Trophoblast cell (in vitro differentiated cells and primary cell): ENCODE data around the gene ATP6V1E1.
A peak's percentile ranks its signal among the peaks of the same experiment; 100 is the strongest.
"Not testable (repeated sequence)": the region's sequence is repeated elsewhere in the genome, so short reads cannot be mapped to it uniquely, and the experiment has no call there.

Experiments
- DNase-seq, 2 donors: peaks; one replicate each; pipeline ENCODE4 v3.0.0-alpha.2; 2016
- H2AFZ ChIP-seq: 2 replicates; pipeline ENCODE4 v1.6.1; 2013; ENCODE audit warnings: low read length, moderate library complexity, mild to moderate bottlenecking; ENCODE audit not compliant: insufficient read depth, poor library complexity
- H2AK5ac ChIP-seq: 2 replicates; pipeline ENCODE4 v1.6.1; 2013; ENCODE audit warnings: mild to moderate bottlenecking, low read length
- H2BK120ac ChIP-seq: 2 replicates; pipeline ENCODE4 v1.6.1; 2013; ENCODE audit warnings: low read length, mild to moderate bottlenecking, moderate library complexity; ENCODE audit not compliant: insufficient read depth, poor library complexity
- H2BK12ac ChIP-seq: 2 replicates; pipeline ENCODE4 v1.6.1; 2013; ENCODE audit warnings: mild to moderate bottlenecking, low read length, moderate library complexity
- H2BK5ac ChIP-seq: 2 replicates; pipeline ENCODE4 v1.6.1; 2013; ENCODE audit warnings: low read length, low read depth, moderate library complexity, mild to moderate bottlenecking; ENCODE audit not compliant: poor library complexity
- H3K14ac ChIP-seq: 2 replicates; pipeline ENCODE4 v1.6.1; 2013; ENCODE audit warnings: mild to moderate bottlenecking, low read length
- H3K18ac ChIP-seq: 2 replicates; pipeline ENCODE4 v1.6.1; 2013; ENCODE audit warnings: mild to moderate bottlenecking, low read length
- H3K23ac ChIP-seq: 2 replicates; pipeline ENCODE4 v1.6.1; 2013; ENCODE audit warnings: low read length
- H3K27ac ChIP-seq: 2 replicates; pipeline ENCODE4 v1.5.1; 2013; ENCODE audit warnings: low read depth, mild to moderate bottlenecking, inconsistent platforms, low read length, moderate library complexity
- H3K27me3 ChIP-seq: 2 replicates; pipeline ENCODE4 v1.6.1; 2013; ENCODE audit warnings: inconsistent platforms, mild to moderate bottlenecking, low read length, moderate library complexity; ENCODE audit not compliant: insufficient read depth
- H3K36me3 ChIP-seq, 2 experiments: 1 replicate in 1 of 2; 2 replicates in 1 of 2; pipeline ENCODE4 v1.6.1; 2013; ENCODE audit warnings: low read length in 2 of 2, mild to moderate bottlenecking in 2 of 2, moderate library complexity in 1 of 2; ENCODE audit not compliant: insufficient read depth in 2 of 2, control insufficient read depth in 1 of 2
- H3K4ac ChIP-seq: 2 replicates; pipeline ENCODE4 v1.6.1; 2013; ENCODE audit warnings: low read depth, mild to moderate bottlenecking, low read length, moderate library complexity
- H3K4me1 ChIP-seq, 2 experiments: 1 replicate in 1 of 2; 2 replicates in 1 of 2; pipeline ENCODE4 v1.6.1; 2013; ENCODE audit warnings: low read length in 2 of 2, mild to moderate bottlenecking in 2 of 2, moderate library complexity in 1 of 2; ENCODE audit not compliant: insufficient read depth in 2 of 2, control insufficient read depth in 1 of 2
- H3K4me2 ChIP-seq: 2 replicates; pipeline ENCODE4 v1.6.1; 2013; ENCODE audit warnings: inconsistent platforms, mild to moderate bottlenecking, low read length, moderate library complexity
- H3K4me3 ChIP-seq: 2 replicates; pipeline ENCODE4 v1.5.1; 2013; ENCODE audit warnings: mild to moderate bottlenecking, low read depth, low read length, inconsistent platforms
- H3K79me1 ChIP-seq: one replicate; pipeline ENCODE4 v1.6.1; 2013; ENCODE audit warnings: low read length
- H3K79me2 ChIP-seq: 2 replicates; pipeline ENCODE4 v1.6.1; 2013; ENCODE audit warnings: low read length, mild to moderate bottlenecking; ENCODE audit not compliant: control insufficient read depth, insufficient read depth, poor library complexity
- H3K9ac ChIP-seq: 2 replicates; pipeline ENCODE4 v1.6.1; 2013; ENCODE audit warnings: mild to moderate bottlenecking, low read length
- H3K9me3 ChIP-seq: 2 replicates; pipeline ENCODE4 v1.6.1; 2013; ENCODE audit warnings: low read depth, mild to moderate bottlenecking, control low read depth, inconsistent platforms, low read length; ENCODE audit not compliant: insufficient read depth
- H4K12ac ChIP-seq: 2 replicates; pipeline ENCODE4 v1.6.1; 2013; ENCODE audit warnings: low read depth, mild to moderate bottlenecking, low read length, moderate library complexity
- H4K8ac ChIP-seq: 2 replicates; pipeline ENCODE4 v1.6.1; 2013; ENCODE audit warnings: low read depth, mild to moderate bottlenecking, low read length, moderate library complexity
- H4K91ac ChIP-seq: one replicate; pipeline ENCODE4 v1.6.1; 2013; ENCODE audit warnings: low read depth, mild to moderate bottlenecking, low read length, moderate library complexity
- WGBS: extraction: QIAGEN DNeasy Blood & Tissue Kit; methylation state at CpG from one replicate; pipeline ENCODE4 v1.1.7; 2013; ENCODE audit warnings: missing lambda C conversion rate; ENCODE audit not compliant: insufficient read length, insufficient coverage; ENCODE audit errors: extremely low coverage; 5-methylcytosine and 5-hydroxymethylcytosine counted together

Gene ATP6V1E1

DNA sequence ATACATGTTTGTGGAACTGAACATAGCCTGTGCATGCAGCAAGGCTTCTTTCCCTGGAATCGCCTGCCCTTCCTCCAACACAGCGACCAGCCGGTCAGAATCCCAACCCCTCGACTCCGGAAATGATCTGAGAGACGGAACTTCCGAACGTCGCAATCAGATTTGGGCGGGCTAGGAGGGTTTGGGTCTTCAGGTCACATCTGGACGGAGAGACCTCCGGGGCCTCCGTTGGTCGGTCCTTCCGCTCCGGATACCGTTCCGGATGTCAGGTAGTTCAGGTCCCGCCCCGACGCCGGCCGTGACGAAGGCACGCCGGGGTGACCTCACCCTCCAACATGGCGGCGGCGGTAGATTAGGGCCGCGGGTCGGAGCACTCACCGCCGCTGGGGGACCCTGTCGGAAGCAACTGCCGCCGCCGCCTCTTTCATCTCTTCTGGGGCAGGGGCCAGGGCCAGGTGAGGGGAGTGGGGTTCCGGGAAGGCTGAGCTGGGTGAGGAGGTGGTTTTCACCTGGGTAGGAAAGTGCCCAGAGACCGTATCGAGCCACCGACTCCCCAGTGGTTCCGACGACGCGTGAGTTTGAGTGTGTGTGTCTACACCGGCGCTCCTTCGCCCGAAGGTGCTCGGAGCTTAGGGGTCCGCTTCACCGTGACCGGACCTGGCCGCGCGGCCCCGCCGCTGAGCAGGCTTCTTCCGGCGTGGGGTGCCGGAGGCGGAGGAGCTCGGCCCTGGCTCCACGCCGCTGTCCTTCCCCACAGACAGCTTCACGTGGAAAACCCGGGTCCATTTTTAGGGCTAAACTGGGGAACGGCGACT is 10.1 kb upstream of the ATP6V1E1 start, which contains the start of gene BCL2L13:
Gene BCL2L13, plus strand, starts transcription at position 326 of the 815 bp plus-strand sequence. CDS start 16,955 bp downstream, outside the sequence.
- Histone ChIP-seq H2BK120ac (peak within 1 kb of the TSS; percentile 92), H3K27ac (peak within 1 kb of the TSS; percentile 95), H4K8ac (peak within 1 kb of the TSS; percentile 96), H2AFZ (peak within 1 kb of the TSS; percentile 81), H3K27me3 (no peaks in the 10 kb centered on the region), H2BK5ac (peak within 1 kb of the TSS; percentile 90), H2BK12ac (no peak within 1 kb of the TSS), H3K9me3 (no peaks in the 10 kb centered on the region), H3K18ac (peak within 1 kb of the TSS; percentile 85), H3K14ac (peak within 1 kb of the TSS; percentile 96), H3K4me3 (peak within 1 kb of the TSS; percentile 91), H3K79me2 (peaks cover 12% of the 10 kb centered on the region), H3K4me2 (peak within 1 kb of the TSS; percentile 94), H3K23ac (peak within 1 kb of the TSS; percentile 54), H3K79me1 (peaks cover 22% of the 10 kb centered on the region), H4K12ac (peak within 1 kb of the TSS; percentile 93), H4K91ac (peak within 1 kb of the TSS; percentile 90), H3K9ac (peak within 1 kb of the TSS; percentile 99), H2AK5ac (peak within 1 kb of the TSS; percentile 92), H3K4me1 (peaks cover 7 to 14% of the 10 kb centered on the region in 2 experiments), H3K36me3 (peaks cover 0 to 3% of the 10 kb centered on the region in 2 experiments), H3K4ac (peak within 1 kb of the TSS; percentile 91)
- no CpG with 5 or more reads among the region's 70 CpGs for WGBS
- peak; percentile 90 to 91 for DNase-seq

DNA sequence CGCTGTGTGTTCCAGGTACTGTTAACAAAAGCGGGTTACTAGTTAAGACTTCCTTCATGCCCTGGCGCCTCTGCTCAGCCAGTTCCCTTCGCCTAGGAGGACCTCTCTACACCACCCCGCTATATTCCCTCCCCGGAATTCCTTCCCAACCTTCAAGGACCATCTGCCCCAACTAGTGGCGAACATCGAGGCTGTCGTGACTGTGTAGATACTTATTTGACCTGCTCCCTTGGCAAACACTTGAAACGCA is 9.6 kb upstream of the ATP6V1E1 start:
- Histone ChIP-seq H3K9ac (peak overlapping the region; percentile 93), H3K27ac (peak overlapping the region; percentile 95), H3K27me3 (no peaks in the 10 kb centered on the region), H3K36me3 (peaks cover 0 to 3% of the 10 kb centered on the region in 2 experiments), H4K12ac (peak overlapping the region; percentile 12), H4K91ac (peak overlapping the region; percentile 74), H3K4ac (peak overlapping the region; percentile 50), H2BK5ac (peak overlapping the region; percentile 43), H3K79me2 (peaks cover 12% of the 10 kb centered on the region), H2BK120ac (peak overlapping the region; percentile 48), H3K14ac (peak overlapping the region; percentile 38), H3K4me2 (peak overlapping the region; percentile 75), H3K9me3 (no peaks in the 10 kb centered on the region), H3K79me1 (peaks cover 23% of the 10 kb centered on the region), H2BK12ac (no peak overlapping the region), H3K23ac (no peak overlapping the region), H3K4me1 (peaks cover 8 to 15% of the 10 kb centered on the region in 2 experiments), H3K18ac (peak overlapping the region; percentile 11), H3K4me3 (peak overlapping the region; percentile 91), H2AFZ (peak overlapping the region; percentile 68), H2AK5ac (peak overlapping the region; percentile 85), H4K8ac (peak overlapping the region; percentile 75)
- WGBS: no CpG with 5 or more reads among the region's 10 CpGs
- DNase-seq: no peak

DNA sequence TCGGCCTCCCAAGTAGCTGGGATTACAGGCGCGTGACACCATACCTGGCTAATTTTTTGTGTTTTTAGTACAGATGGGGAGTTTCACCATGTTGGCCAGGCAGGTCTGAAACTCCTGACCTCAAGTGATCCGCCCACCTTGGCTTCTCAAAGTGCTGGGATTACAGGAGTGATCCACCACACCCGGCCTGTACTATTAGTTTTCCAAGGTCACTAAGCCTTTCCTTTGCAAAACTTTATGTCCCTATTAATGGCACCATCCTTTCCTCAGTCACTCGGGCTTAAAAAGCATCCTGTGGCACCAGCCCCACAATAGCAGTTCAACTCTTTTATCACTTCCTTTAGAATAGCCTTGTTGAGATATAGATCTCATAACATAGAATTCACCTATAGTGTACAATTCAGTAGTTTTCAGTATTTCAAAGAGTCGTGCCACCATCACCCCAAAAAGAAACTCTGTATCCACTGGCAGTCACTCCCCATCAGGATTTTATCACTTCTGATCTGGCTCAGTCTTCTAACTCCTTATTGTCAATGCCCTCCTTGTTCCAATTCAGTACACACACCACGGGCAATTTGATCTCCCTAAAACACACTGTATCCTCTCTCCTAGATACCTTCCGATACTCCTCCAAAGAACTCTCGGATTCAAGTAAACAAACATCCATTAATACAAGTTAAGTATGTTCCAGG is 9.1 kb upstream of the ATP6V1E1 start:
- Histone ChIP-seq H3K79me1 (peaks cover 23% of the 10 kb centered on the region), H2BK5ac (peak overlapping the region; percentile 43), H3K23ac (no peak overlapping the region), H2BK12ac (peak overlapping the region; percentile 1), H3K4me2 (peak overlapping the region; percentile 75), H4K91ac (peak overlapping the region; percentile 74), H3K27ac (peak overlapping the region; percentile 95), H3K9me3 (no peaks in the 10 kb centered on the region), H3K27me3 (no peaks in the 10 kb centered on the region), H2AFZ (no peak overlapping the region), H3K4me1 (peaks cover 8 to 15% of the 10 kb centered on the region in 2 experiments), H3K4ac (no peak overlapping the region), H3K4me3 (no peak overlapping the region), H2AK5ac (no peak overlapping the region), H2BK120ac (no peak overlapping the region), H3K79me2 (peaks cover 12% of the 10 kb centered on the region), H3K36me3 (peaks cover 0 to 3% of the 10 kb centered on the region in 2 experiments), H3K9ac (peak overlapping the region; percentile 93), H4K12ac (peak overlapping the region; percentile 36), H3K14ac (peak overlapping the region; percentile 53), H3K18ac (peak overlapping the region; percentile 56), H4K8ac (peak overlapping the region; percentile 75)
- no CpG with 5 or more reads among the region's 10 CpGs for WGBS
- DNase-seq: no peak

- not testable (repeated sequence) for H3K4ac ChIP-seq, H3K14ac ChIP-seq, H2BK5ac ChIP-seq, H2AFZ ChIP-seq, H2AK5ac ChIP-seq, H3K18ac ChIP-seq, H3K36me3 ChIP-seq, H3K27me3 ChIP-seq, H3K4me3 ChIP-seq, DNase-seq, H3K9me3 ChIP-seq, H4K91ac ChIP-seq, H3K9ac ChIP-seq, H2BK120ac ChIP-seq, H4K12ac ChIP-seq, H3K27ac ChIP-seq, H3K4me2 ChIP-seq, H2BK12ac ChIP-seq, H3K23ac ChIP-seq, H4K8ac ChIP-seq
- Histone ChIP-seq H3K79me1 (peaks cover 23% of the 10 kb centered on the region), H3K79me2 (peaks cover 12% of the 10 kb centered on the region), H3K4me1 (peaks cover 8 to 15% of the 10 kb centered on the region in 2 experiments)
- WGBS: no CpG with 5 or more reads among the region's 10 CpGs
These were observed 8.3 kb upstream of the ATP6V1E1 start for GRCh38 chr22:17636850-17637249.
